Adrenal gland (tissue), 5 donors: ENCODE measurements around the gene PIEZO2.

Experiments used
- CTCF ChIP-seq, 6 experiments: fragments of 450-650 bp in 4 of 6; fragments of 200-600 bp in 2 of 6; sonication (generic) in 1 of 6; IDR thresholded peaks; 1 replicate in 5 of 6; 2 replicates in 1 of 6; pipeline versions ENCODE4 v1.5.1 to v1.8.0; 2016 to 2021; ENCODE audit warnings: antibody characterized with exemption in 6 of 6, mild to moderate bottlenecking in 2 of 6, moderate library complexity in 1 of 6
- POLR2A ChIP-seq, 2 donors: fragments of 450-650 bp; IDR thresholded peaks; one replicate each; pipeline ENCODE4 v1.6.1; 2017; ENCODE audit warnings: antibody characterized with exemption in 2 of 2, mild to moderate bottlenecking in 2 of 2, moderate library complexity in 1 of 2
- donor health status: DM: no; HTN: no; CAD: no.

GRCh38 chr18:10907749-10908148 lies 241.6 kb downstream of the PIEZO2 start:
- TF ChIP-seq CTCF (IDR thresholded peaks at IDR 0.05) (no peak), POLR2A (IDR thresholded peaks at IDR 0.05) (no peak)
